Measurements from ENCODE around the gene MSRB3. TPM values are rescaled to one million over a fixed set of nuclear protein-coding genes. Genes with fewer than 3 reads are reported as not detected.

MSRB3 gene
- total and polyA plus RNA-seq, 9 donors: 14.9 to 58.8 (median 27.1) TPM

DNA sequence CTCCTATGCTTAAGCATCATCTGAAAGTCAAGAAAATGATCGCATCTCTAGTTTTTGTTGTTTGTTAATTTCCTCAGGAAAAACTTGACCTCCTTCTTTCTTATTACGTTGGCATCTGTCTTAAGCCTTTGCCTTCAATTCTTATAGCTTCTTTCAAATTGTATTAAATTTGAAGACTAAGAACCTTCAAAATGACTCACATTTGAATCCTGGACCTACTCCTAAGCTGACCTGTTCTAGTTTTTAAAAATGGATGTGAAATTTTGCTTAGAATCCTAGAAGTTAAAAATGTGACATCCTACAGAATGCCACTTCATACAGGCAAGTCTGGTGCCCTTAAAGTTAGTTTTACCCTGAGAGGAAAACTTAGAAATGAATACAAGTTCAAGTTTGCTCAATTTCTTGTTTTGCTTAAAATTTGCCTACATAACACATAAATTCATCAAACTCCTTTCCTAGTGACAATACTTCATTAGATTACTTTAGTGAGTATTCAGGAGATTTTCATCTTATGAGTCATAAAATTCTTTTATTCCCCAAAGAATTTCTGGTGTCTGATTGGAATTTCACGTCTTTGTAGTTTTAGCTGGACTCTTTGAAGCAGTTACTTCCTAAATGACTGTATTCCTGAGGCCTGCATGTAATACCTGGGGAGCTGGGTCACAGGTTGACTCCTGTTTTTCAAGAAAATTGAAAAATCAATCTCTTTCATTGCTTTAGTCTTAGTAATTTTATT lies 152.3 kb downstream of the MSRB3 start:
- intact Hi-C loops (cut with DNase I): no loop called here
- Histone ChIP-seq H3K36me3 (no peaks in the 10 kb centered on the region), H3K9me3 (no peaks in the 10 kb centered on the region), H3K27ac (no peak overlapping the region), H3K27me3 (no peaks in the 10 kb centered on the region), H3K4me1 (ENCODE audit: insufficient read depth) (no peaks in the 10 kb centered on the region), H3K4me3 (no peak overlapping the region)
- DNase-seq: no peak
- TF ChIP-seq EP300 (IDR thresholded peaks at IDR 0.05) (no peak), POLR2A (IDR thresholded peaks at IDR 0.05) (no peak)
- TF ChIP-seq, protein P1, sequence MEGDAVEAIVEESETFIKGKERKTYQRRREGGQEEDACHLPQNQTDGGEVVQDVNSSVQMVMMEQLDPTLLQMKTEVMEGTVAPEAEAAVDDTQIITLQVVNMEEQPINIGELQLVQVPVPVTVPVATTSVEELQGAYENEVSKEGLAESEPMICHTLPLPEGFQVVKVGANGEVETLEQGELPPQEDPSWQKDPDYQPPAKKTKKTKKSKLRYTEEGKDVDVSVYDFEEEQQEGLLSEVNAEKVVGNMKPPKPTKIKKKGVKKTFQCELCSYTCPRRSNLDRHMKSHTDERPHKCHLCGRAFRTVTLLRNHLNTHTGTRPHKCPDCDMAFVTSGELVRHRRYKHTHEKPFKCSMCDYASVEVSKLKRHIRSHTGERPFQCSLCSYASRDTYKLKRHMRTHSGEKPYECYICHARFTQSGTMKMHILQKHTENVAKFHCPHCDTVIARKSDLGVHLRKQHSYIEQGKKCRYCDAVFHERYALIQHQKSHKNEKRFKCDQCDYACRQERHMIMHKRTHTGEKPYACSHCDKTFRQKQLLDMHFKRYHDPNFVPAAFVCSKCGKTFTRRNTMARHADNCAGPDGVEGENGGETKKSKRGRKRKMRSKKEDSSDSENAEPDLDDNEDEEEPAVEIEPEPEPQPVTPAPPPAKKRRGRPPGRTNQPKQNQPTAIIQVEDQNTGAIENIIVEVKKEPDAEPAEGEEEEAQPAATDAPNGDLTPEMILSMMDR (IDR thresholded peaks at IDR 0.05): no peak
- 60 to 65% (median 64%) methylated on average over 3 of the region's 3 CpGs for whole genome bisulfite sequencing, 3 donors

- Histone ChIP-seq H3K27me3 (no peaks in the 10 kb centered on the region), H3K9me3 (no peaks in the 10 kb centered on the region), H3K4me1 (ENCODE audit: insufficient read depth) (no peaks in the 10 kb centered on the region), H3K36me3 (no peaks in the 10 kb centered on the region), H3K27ac (no peak overlapping the region), H3K4me3 (no peak overlapping the region)
- intact Hi-C loops (cut with DNase I): no loop called here
- no peak for TF ChIP-seq POLR2A (IDR thresholded peaks at IDR 0.05)
- DNase-seq: no peak
These were observed 153.6 kb downstream of the MSRB3 start for GRCh38 chr12:65432114-65432513.

GRCh38 chr12:65432651-65433050 lies 154.2 kb downstream of the MSRB3 start:
- 0 to 42% (median 29%) methylated on average over 1 of the region's 1 CpG for WGBS, 3 donors
- intact Hi-C loops (cut with DNase I): no loop called here

GRCh38 chr12:65434737-65435136 lies 156.3 kb downstream of the MSRB3 start:
- WGBS, 3 donors: 85 to 88% (median 87%) methylated on average over 3 of the region's 3 CpGs
- Histone ChIP-seq H3K27ac (no peak overlapping the region), H3K36me3 (no peaks in the 10 kb centered on the region), H3K4me3 (no peak overlapping the region), H3K27me3 (no peaks in the 10 kb centered on the region), H3K9me3 (no peaks in the 10 kb centered on the region), H3K4me1 (ENCODE audit: insufficient read depth) (no peaks in the 10 kb centered on the region)
- TF ChIP-seq, protein P1 (IDR thresholded peaks at IDR 0.05): no peak
- no peak for TF ChIP-seq EP300 (IDR thresholded peaks at IDR 0.05)
- DNase-seq: no peak
- intact Hi-C loops (cut with DNase I): no loop called here

More at GRCh38 chr12:65432651-65433050, 154.2 kb downstream of the MSRB3 start:
- H3K36me3 ChIP-seq: no peaks in the 10 kb centered on the region
- no peaks in the 10 kb centered on the region for H3K4me1 ChIP-seq (ENCODE audit: insufficient read depth)
- TF ChIP-seq EP300 (IDR thresholded peaks at IDR 0.05) (no peak), POLR2A (IDR thresholded peaks at IDR 0.05) (no peak)
- TF ChIP-seq, protein P1 (IDR thresholded peaks at IDR 0.05): no peak
- H3K27ac ChIP-seq: no peak overlapping the region
- no peak overlapping the region for H3K4me3 ChIP-seq
- no peaks in the 10 kb centered on the region for H3K9me3 ChIP-seq
- H3K27me3 ChIP-seq: no peaks in the 10 kb centered on the region
- no peak for DNase-seq

GRCh38 chr12:65443038-65443437 lies 164.6 kb downstream of the MSRB3 start:
- H3K4me3 ChIP-seq: no peak overlapping the region
- no peak for DNase-seq
- no peak overlapping the region for H3K27ac ChIP-seq
- H3K36me3 ChIP-seq: no peaks in the 10 kb centered on the region
- H3K9me3 ChIP-seq: no peaks in the 10 kb centered on the region
- intact Hi-C loops (cut with DNase I): no loop called here
- 24 to 32% (median 25%) methylated on average over 2 of the region's 2 CpGs for WGBS, 3 donors
- no peaks in the 10 kb centered on the region for H3K27me3 ChIP-seq
- H3K4me1 ChIP-seq (ENCODE audit: insufficient read depth): no peaks in the 10 kb centered on the region
- TF ChIP-seq, protein P1 (IDR thresholded peaks at IDR 0.05): no peak
- TF ChIP-seq EP300 (IDR thresholded peaks at IDR 0.05) (no peak), POLR2A (IDR thresholded peaks at IDR 0.05) (no peak)

All from ovary (tissue), 9 donors.